AG09309 (cell line): ENCODE measurements around the gene ZNF343.

Experiments
- DNase-seq: peaks from one replicate; pipeline ENCODE4 v3.0.0-alpha.2; 2010; ENCODE audit warnings: low read depth
- H3K4me3 ChIP-seq: 2 replicates; pipeline ENCODE4 v1.5.1; 2011; ENCODE audit warnings: mild to moderate bottlenecking, low read depth, low read length, moderate library complexity; ENCODE audit not compliant: control insufficient read depth
- CTCF ChIP-seq: IDR thresholded peaks from 2 replicates; pipeline ENCODE4 v1.5.1; 2011; ENCODE audit warnings: mild to moderate bottlenecking, low read depth, low read length, inconsistent platforms; ENCODE audit not compliant: insufficient read depth, control insufficient read depth; ENCODE audit errors: missing control alignments

ZNF343 gene

GRCh38 chr20:2538931-2539720 lies 30.4 kb upstream of the ZNF343 start:
- no peak overlapping the region for H3K4me3 ChIP-seq
- DNase-seq: no peak
- no peak for TF ChIP-seq CTCF

GRCh38 chr20:2538356-2538755 lies 29.6 kb upstream of the ZNF343 start:
- DNase-seq: no peak
- no peak for TF ChIP-seq CTCF
- H3K4me3 ChIP-seq: no peak overlapping the region

GRCh38 chr20:2537101-2537500 lies 28.4 kb upstream of the ZNF343 start:
- H3K4me3 ChIP-seq: no peak overlapping the region
- no peak for DNase-seq
- TF ChIP-seq CTCF: no peak

GRCh38 chr20:2536560-2536986 lies 27.9 kb upstream of the ZNF343 start, which contains the start of gene TMC2:
Gene TMC2 (plus strand): TSS chr20:2536573. CDS start chr20:2536622, 49 bp downstream.
- no peak for DNase-seq
- H3K4me3 ChIP-seq: no peak within 1 kb of the TSS
- TF ChIP-seq CTCF: no peak

- no peak for TF ChIP-seq CTCF
- no peak for DNase-seq
- H3K4me3 ChIP-seq: no peak overlapping the region
Measured at GRCh38 chr20:2535711-2536559, 27.2 kb upstream of the ZNF343 start.

GRCh38 chr20:2533118-2533517 lies 24.4 kb upstream of the ZNF343 start:
- TF ChIP-seq CTCF: no peak
- DNase-seq: no peak
- H3K4me3 ChIP-seq: no peak overlapping the region
